B cell (primary cell): ENCODE results near the gene ZNF609.

Experiments
- EZH2 ChIP-seq: IDR thresholded peaks from 2 replicates; pipeline ENCODE4 v1.6.1; 2012; ENCODE audit warnings: borderline replicate concordance, low read depth, mild to moderate bottlenecking, moderate library complexity, low read length; ENCODE audit not compliant: insufficient read depth, poor library complexity, severe bottlenecking
- TF ChIP-seq, protein P1 (sequence below): fragments of 200-600 bp; IDR thresholded peaks from one replicate; pipeline ENCODE4 v1.8.0; 2022; ENCODE audit warnings: antibody characterized with exemption, mild to moderate bottlenecking

DNA sequence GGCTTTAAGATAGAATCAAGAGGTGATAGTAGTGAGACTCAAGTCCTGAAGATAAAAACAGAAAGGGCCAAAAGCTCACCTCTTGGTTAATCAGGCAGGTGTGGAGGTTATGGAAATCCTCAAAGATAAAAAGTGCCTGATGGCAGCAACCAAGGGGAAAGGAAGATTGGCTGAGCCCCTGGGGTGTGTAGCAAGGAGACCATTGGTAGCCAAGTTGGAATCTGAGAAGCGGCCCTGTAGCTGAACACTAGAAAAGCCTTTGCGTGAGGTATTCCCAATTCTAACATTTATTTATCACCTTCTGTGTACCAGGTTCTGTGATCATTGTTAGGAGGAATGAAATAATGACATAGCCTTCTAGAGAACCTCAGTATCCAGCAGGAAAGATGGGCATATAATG lies 98.9 kb downstream of the ZNF609 start:
- TF ChIP-seq, protein P1, sequence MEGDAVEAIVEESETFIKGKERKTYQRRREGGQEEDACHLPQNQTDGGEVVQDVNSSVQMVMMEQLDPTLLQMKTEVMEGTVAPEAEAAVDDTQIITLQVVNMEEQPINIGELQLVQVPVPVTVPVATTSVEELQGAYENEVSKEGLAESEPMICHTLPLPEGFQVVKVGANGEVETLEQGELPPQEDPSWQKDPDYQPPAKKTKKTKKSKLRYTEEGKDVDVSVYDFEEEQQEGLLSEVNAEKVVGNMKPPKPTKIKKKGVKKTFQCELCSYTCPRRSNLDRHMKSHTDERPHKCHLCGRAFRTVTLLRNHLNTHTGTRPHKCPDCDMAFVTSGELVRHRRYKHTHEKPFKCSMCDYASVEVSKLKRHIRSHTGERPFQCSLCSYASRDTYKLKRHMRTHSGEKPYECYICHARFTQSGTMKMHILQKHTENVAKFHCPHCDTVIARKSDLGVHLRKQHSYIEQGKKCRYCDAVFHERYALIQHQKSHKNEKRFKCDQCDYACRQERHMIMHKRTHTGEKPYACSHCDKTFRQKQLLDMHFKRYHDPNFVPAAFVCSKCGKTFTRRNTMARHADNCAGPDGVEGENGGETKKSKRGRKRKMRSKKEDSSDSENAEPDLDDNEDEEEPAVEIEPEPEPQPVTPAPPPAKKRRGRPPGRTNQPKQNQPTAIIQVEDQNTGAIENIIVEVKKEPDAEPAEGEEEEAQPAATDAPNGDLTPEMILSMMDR = no peak
- TF ChIP-seq EZH2 = no peak
